ENCODE measurements around the gene PATJ.

Gene PATJ

DNA sequence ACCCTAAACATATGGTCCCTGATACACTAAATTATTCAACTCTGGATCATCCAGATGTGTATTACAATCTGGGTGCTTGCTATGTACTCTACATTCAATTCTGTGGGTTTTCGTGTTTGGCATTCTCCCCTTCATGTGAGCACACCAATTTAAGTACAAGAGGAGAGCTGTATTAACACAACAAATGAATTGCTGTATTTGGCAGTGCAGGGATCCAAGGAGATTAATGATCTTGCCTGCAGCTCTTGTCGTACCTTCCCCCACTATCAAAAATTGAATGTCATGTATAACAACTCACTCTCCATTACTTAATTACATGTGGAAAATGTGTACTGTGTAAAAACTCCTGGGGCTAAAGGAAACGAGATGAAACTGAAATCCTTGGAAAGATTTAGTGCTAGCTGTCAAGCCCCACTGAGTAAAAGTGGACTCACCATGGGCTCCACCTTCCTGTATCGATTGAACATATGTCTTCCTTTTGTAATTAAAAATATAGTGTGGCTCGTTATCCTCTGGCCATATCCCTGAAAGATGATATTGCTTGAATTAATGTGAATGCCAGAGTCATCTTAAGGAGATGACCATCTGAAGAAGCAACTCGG, 280.2 kb downstream of the PATJ start:
- no peak overlapping the region for H3K9ac ChIP-seq (ENCODE audit: low read depth, low read length)
- no peaks in the 10 kb centered on the region for H3K27me3 ChIP-seq (ENCODE audit: control insufficient read depth, insufficient read depth, low read length)
- no peaks in the 10 kb centered on the region for H3K9me3 ChIP-seq (ENCODE audit: control insufficient read depth, insufficient read depth, low read length)
- no peaks in the 10 kb centered on the region for H3K36me3 ChIP-seq (ENCODE audit: control insufficient read depth, insufficient read depth, low read length)
- no peak overlapping the region for H3K4me3 ChIP-seq (ENCODE audit: low read depth, low read length)
- H3K4me1 ChIP-seq (ENCODE audit: control insufficient read depth, insufficient read depth, low read length) = no peaks in the 10 kb centered on the region

DNA sequence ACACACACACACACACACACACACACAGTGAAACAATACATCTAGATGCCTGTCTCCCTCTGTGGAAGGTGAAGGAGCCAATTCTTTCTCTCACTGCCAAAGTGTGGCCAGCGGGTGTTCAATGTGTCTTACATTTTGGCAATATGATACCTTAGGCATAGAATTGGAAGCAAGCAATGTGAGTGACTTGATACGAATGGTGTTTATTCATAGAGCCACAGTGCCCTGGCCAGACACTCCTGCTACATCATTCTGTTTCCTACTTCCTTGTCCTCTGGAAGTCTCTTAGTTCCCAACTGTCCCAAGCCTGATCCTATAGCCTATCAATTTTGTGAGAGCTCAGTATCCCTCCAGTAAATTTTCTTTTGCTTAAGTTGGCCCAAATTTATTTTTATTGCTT, 282.4 kb downstream of the PATJ start:
- H3K9ac ChIP-seq (ENCODE audit: low read depth, low read length) = no peak overlapping the region
- no peaks in the 10 kb centered on the region for H3K36me3 ChIP-seq (ENCODE audit: control insufficient read depth, insufficient read depth, low read length)
- peaks cover under 1% of the 10 kb centered on the region for H3K4me1 ChIP-seq (ENCODE audit: control insufficient read depth, insufficient read depth, low read length)
- no peaks in the 10 kb centered on the region for H3K27me3 ChIP-seq (ENCODE audit: control insufficient read depth, insufficient read depth, low read length)
- no peaks in the 10 kb centered on the region for H3K9me3 ChIP-seq (ENCODE audit: control insufficient read depth, insufficient read depth, low read length)
- no peak overlapping the region for H3K4me3 ChIP-seq (ENCODE audit: low read depth, low read length)

DNA sequence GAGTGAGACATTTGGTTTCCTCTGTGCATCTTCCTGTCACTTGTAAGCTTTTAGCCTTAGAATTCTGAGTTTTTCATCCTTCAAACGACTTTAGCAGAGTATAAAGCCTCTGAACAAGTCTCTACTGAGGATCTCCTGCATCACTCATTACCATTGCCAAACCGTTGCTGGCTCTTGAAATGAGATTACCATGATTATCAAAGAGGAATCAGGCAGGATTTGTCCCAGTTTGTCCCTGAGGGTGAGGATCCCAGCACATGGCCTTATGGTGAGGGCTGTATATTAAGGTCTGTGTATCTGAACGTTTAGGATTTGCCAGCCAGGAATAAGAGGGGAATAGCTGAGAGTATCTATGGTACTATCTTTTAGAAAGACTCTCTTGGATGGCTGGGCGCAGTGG, 282.9 kb downstream of the PATJ start:
- Histone ChIP-seq H3K9me3 (ENCODE audit: control insufficient read depth, insufficient read depth, low read length) (no peaks in the 10 kb centered on the region), H3K9ac (ENCODE audit: low read depth, low read length) (no peak overlapping the region), H3K36me3 (ENCODE audit: control insufficient read depth, insufficient read depth, low read length) (no peaks in the 10 kb centered on the region), H3K27me3 (ENCODE audit: control insufficient read depth, insufficient read depth, low read length) (no peaks in the 10 kb centered on the region), H3K4me3 (ENCODE audit: low read depth, low read length) (no peak overlapping the region), H3K4me1 (ENCODE audit: control insufficient read depth, insufficient read depth, low read length) (peaks cover 3% of the 10 kb centered on the region)

DNA sequence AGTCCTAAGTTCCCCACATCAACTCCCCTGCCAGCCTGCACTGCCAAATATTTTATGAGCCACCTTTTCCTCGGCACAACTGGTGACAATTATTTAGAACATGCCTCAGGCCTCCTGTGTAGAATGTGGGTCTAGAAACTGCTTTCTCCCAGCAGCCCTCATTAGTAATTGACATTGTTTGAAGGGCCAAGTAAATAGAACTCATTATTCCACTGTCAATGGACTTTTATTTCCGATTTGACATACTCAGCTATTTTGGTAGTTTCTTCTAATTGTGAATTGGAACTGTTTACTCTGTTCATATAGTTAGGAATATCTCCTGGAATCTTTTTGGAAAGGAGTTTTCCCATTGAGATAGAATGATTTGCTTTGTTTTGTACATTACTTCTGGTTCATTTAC, 283.6 kb downstream of the PATJ start:
- H3K4me1 ChIP-seq (ENCODE audit: control insufficient read depth, insufficient read depth, low read length) = peaks cover 3% of the 10 kb centered on the region
- H3K9ac ChIP-seq (ENCODE audit: low read depth, low read length) = no peak overlapping the region
- H3K4me3 ChIP-seq (ENCODE audit: low read depth, low read length) = no peak overlapping the region
- H3K36me3 ChIP-seq (ENCODE audit: control insufficient read depth, insufficient read depth, low read length) = no peaks in the 10 kb centered on the region
- no peaks in the 10 kb centered on the region for H3K27me3 ChIP-seq (ENCODE audit: control insufficient read depth, insufficient read depth, low read length)
- H3K9me3 ChIP-seq (ENCODE audit: control insufficient read depth, insufficient read depth, low read length) = no peaks in the 10 kb centered on the region

DNA sequence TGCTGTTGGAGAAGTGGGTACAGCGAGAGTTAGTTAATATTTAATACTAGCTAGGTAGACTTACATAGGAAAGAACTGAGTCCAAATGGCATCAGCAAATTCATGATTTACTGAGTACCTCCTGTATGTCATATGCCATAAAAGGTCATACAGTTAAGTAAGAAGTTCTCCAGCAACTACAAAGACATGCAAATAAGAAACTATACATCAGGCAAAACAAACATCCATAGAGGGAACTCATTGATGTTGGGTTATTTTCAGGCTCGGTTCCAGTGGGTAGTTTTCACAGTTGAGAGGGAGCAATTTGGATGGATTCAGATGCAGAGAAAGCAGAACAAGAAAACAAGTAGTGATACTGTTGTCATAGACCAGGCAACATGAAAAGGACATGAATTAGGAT, 287.4 kb downstream of the PATJ start:
- Histone ChIP-seq H3K4me3 (ENCODE audit: low read depth, low read length) (no peak overlapping the region), H3K4me1 (ENCODE audit: control insufficient read depth, insufficient read depth, low read length) (peaks cover 9% of the 10 kb centered on the region), H3K9ac (ENCODE audit: low read depth, low read length) (no peak overlapping the region), H3K27me3 (ENCODE audit: control insufficient read depth, insufficient read depth, low read length) (no peaks in the 10 kb centered on the region), H3K9me3 (ENCODE audit: control insufficient read depth, insufficient read depth, low read length) (no peaks in the 10 kb centered on the region), H3K36me3 (ENCODE audit: control insufficient read depth, insufficient read depth, low read length) (no peaks in the 10 kb centered on the region)

DNA sequence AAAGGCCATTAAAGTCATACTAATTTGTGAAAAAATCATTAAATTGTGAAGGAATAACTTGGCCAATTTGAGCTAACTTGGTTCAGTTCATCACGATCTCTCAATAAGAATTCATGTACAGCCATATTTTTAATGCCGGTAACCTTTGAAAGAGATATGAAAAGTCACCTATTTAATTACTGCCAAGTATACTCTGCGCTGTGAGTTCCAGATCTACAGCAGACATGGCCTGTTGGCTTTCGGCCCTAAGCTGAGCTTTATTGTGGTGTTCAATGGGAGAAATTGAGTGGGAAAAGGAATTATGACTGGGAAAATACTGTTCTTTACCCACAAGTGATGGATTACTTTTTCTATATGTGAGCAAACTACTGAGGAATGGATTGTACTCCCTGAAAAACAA, 292.5 kb downstream of the PATJ start:
- Histone ChIP-seq H3K4me3 (ENCODE audit: low read depth, low read length) (no peak overlapping the region), H3K36me3 (ENCODE audit: control insufficient read depth, insufficient read depth, low read length) (no peaks in the 10 kb centered on the region), H3K9me3 (ENCODE audit: control insufficient read depth, insufficient read depth, low read length) (no peaks in the 10 kb centered on the region), H3K9ac (ENCODE audit: low read depth, low read length) (no peak overlapping the region), H3K27me3 (ENCODE audit: control insufficient read depth, insufficient read depth, low read length) (no peaks in the 10 kb centered on the region), H3K4me1 (ENCODE audit: control insufficient read depth, insufficient read depth, low read length) (peaks cover 14% of the 10 kb centered on the region)

DNA sequence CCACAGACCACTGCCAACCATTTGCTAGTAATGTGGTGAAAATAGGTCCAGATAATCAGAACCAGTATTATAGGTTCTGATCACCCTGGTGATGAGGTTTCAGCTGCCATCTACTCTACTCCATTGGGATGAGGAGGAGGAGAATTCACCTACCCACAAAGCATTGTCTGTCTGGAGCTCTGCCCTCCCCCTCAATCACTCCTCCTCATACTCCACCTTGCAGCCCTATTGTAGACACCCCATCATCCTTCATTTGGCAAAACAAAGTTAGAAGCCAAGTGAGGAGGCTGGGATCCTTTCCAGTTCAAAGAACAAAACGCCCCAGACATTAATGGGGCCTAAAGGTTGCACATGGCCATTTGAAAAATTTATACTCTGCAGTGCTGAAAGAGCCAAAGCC, 295.0 kb downstream of the PATJ start:
- H3K36me3 ChIP-seq (ENCODE audit: control insufficient read depth, insufficient read depth, low read length) = no peaks in the 10 kb centered on the region
- H3K4me1 ChIP-seq (ENCODE audit: control insufficient read depth, insufficient read depth, low read length) = peaks cover 25% of the 10 kb centered on the region
- no peaks in the 10 kb centered on the region for H3K9me3 ChIP-seq (ENCODE audit: control insufficient read depth, insufficient read depth, low read length)
- no peak overlapping the region for H3K9ac ChIP-seq (ENCODE audit: low read depth, low read length)
- H3K27me3 ChIP-seq (ENCODE audit: control insufficient read depth, insufficient read depth, low read length) = no peaks in the 10 kb centered on the region
- H3K4me3 ChIP-seq (ENCODE audit: low read depth, low read length) = no peak overlapping the region

DNA sequence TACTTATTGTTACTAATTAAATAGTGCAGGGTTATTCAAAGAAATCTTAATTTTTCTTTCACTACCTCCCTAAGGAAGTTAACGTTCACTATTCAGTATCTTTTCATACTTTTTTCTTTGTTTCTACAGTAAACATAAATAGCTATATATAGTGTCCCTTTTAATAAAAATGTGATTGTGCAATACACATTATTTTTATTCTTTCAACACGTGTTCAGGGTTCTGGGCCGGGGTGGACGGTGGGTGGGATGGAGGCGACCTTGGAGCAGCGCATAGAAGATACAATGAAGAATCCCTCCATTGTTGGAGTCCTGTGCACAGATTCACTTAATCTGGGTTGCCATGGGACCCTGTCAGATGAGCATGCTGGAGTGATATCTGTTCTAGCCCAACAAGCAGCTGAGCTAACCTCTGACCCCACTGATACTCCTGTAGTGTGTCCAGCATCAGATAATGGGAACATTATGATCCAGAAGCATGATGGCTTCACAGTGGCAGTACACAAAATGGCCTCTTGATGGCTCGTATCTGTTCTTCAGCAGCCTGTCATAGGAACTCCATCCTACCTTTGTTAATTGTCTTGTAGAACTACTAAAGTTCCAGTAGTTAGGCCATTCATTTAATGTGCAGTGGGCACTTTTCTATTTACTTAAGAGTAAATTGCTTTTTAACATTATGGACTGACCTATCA, 296.5 kb downstream of the PATJ start:
- H3K9ac ChIP-seq (ENCODE audit: low read depth, low read length) = no peak overlapping the region
- no peaks in the 10 kb centered on the region for H3K9me3 ChIP-seq (ENCODE audit: control insufficient read depth, insufficient read depth, low read length)
- H3K36me3 ChIP-seq (ENCODE audit: control insufficient read depth, insufficient read depth, low read length) = no peaks in the 10 kb centered on the region
- H3K27me3 ChIP-seq (ENCODE audit: control insufficient read depth, insufficient read depth, low read length) = no peaks in the 10 kb centered on the region
- peaks cover 19% of the 10 kb centered on the region for H3K4me1 ChIP-seq (ENCODE audit: control insufficient read depth, insufficient read depth, low read length)
- no peak overlapping the region for H3K4me3 ChIP-seq (ENCODE audit: low read depth, low read length)

DNA sequence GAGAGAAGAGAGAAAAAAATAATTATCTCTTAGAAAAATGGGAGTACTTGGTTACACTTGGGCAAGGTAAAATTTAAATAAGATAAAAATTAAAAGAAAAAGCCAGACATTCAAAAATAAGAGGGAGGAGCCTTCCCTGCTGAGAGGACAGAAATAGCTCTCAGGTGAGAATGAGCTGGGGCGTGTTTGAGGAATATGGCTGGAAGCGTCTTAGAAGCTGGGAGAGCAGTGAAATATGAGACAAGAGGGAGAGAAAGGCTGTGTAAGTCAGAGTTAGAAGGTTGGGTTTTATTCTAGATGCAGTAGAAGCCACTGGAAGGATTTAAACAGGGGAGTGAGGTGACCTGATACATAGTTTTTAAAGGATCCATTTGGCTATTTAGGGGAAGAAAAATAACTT, 298.2 kb downstream of the PATJ start:
- Histone ChIP-seq H3K27me3 (ENCODE audit: control insufficient read depth, insufficient read depth, low read length) (no peaks in the 10 kb centered on the region), H3K9ac (ENCODE audit: low read depth, low read length) (no peak overlapping the region), H3K4me1 (ENCODE audit: control insufficient read depth, insufficient read depth, low read length) (peaks cover 19% of the 10 kb centered on the region), H3K36me3 (ENCODE audit: control insufficient read depth, insufficient read depth, low read length) (no peaks in the 10 kb centered on the region), H3K4me3 (ENCODE audit: low read depth, low read length) (no peak overlapping the region), H3K9me3 (ENCODE audit: control insufficient read depth, insufficient read depth, low read length) (no peaks in the 10 kb centered on the region)

DNA sequence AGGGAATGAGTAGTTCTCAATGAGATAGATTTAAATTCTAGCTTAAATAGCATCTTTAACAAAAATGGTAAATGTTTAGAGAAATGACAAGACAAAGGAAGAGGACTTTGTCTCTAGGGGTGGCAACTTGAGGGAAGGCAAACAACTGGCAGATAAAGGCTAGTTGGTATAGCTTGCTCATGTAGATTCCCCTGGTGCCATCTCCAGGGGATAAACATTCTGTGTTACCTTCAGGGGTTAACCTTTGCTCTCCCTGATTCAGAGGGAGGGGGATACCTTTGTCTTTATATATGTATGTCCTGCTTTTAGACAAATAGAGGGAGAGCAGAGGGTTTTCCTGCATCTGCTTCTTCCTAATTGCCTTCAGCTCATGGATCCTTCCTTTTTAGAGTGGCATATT, 298.7 kb downstream of the PATJ start:
- H3K4me3 ChIP-seq (ENCODE audit: low read depth, low read length) = no peak overlapping the region
- no peaks in the 10 kb centered on the region for H3K36me3 ChIP-seq (ENCODE audit: control insufficient read depth, insufficient read depth, low read length)
- no peak overlapping the region for H3K9ac ChIP-seq (ENCODE audit: low read depth, low read length)
- H3K4me1 ChIP-seq (ENCODE audit: control insufficient read depth, insufficient read depth, low read length) = peaks cover 19% of the 10 kb centered on the region
- H3K9me3 ChIP-seq (ENCODE audit: control insufficient read depth, insufficient read depth, low read length) = no peaks in the 10 kb centered on the region
- no peaks in the 10 kb centered on the region for H3K27me3 ChIP-seq (ENCODE audit: control insufficient read depth, insufficient read depth, low read length)

DNA sequence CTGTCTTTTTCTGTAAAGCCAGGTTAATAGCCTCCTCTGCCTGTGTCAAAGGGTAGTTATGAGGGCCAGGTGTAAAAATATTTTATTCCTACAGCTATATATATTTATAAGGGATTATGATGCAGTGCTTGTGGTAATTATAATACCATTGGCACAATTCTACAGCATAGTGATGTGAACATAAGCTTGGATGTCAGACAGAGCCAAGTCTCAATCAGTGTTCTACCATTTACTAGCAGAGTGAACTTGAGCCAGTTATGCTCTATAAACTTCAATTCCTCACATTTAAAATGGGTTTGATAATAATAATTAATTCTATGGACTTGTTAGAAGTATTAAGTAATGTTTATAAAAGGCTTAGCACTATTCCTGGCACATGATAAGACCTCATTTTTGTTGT, 300.9 kb downstream of the PATJ start:
- H3K4me1 ChIP-seq (ENCODE audit: control insufficient read depth, insufficient read depth, low read length) = peaks cover 15% of the 10 kb centered on the region

DNA sequence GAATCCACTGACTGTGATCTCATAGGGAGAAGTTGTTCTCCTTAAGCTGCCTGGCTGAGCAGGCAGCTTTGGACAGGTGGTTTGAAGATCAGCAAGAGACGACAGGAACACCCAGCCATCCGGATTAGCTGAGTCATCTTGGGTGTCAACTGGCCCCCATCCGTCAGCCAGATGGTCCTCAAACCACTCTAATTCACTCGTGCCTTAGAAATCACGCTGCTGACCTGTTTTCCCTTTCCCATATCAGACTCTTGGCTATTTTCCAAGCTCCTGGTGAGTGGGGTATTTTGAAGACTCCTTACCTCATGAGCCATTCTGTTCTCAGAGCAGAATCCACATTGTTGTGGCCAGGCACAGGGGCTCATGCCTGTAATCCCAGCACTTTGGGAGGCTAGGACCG, 303.3 kb downstream of the PATJ start:
- H3K4me3 ChIP-seq (ENCODE audit: low read depth, low read length) = no peak overlapping the region
- no peaks in the 10 kb centered on the region for H3K27me3 ChIP-seq (ENCODE audit: control insufficient read depth, insufficient read depth, low read length)
- H3K9ac ChIP-seq (ENCODE audit: low read depth, low read length) = no peak overlapping the region
- H3K4me1 ChIP-seq (ENCODE audit: control insufficient read depth, insufficient read depth, low read length) = peaks cover 9% of the 10 kb centered on the region
- H3K9me3 ChIP-seq (ENCODE audit: control insufficient read depth, insufficient read depth, low read length) = no peaks in the 10 kb centered on the region
- no peaks in the 10 kb centered on the region for H3K36me3 ChIP-seq (ENCODE audit: control insufficient read depth, insufficient read depth, low read length)

More for the DNA sequence above, 300.9 kb downstream of the PATJ start:
- Histone ChIP-seq H3K9ac (ENCODE audit: low read depth, low read length) (no peak overlapping the region), H3K4me3 (ENCODE audit: low read depth, low read length) (no peak overlapping the region), H3K27me3 (ENCODE audit: control insufficient read depth, insufficient read depth, low read length) (no peaks in the 10 kb centered on the region), H3K36me3 (ENCODE audit: control insufficient read depth, insufficient read depth, low read length) (no peaks in the 10 kb centered on the region), H3K9me3 (ENCODE audit: control insufficient read depth, insufficient read depth, low read length) (no peaks in the 10 kb centered on the region)
